A673 (cell line): ENCODE measurements around the gene TICRR. TPM values are rescaled to one million over a fixed set of nuclear protein-coding genes. Genes with fewer than 3 reads are reported as not detected.

Source experiments
- BruUV-seq: library from RNA; stranded (reverse); fragments of 400-500 nt; replicated peaks from 2 replicates; lab custom pipeline; 2021; lab: Mats Ljungman, UMichigan
- CTCF ChIA-PET: fragments of 300-600 bp; sonication (Branson Sonifier 250); formaldehyde crosslinking; loops from one replicate; lab custom pipeline; 2022; ENCODE audit warnings: antibody characterized with exemption; lab: Charles Lee
- POLR2A ChIA-PET: fragments of 300-600 bp; sonication (Branson Sonifier 250); formaldehyde crosslinking; loops from one replicate; lab custom pipeline; 2022; ENCODE audit warnings: antibody characterized with exemption; ENCODE audit not compliant: low non-redundant PET; lab: Charles Lee
- DNase-seq: peaks from one replicate; pipeline ENCODE4 v3.0.0-alpha.2; 2015; ENCODE audit warnings: low spot score
- H3K27ac ChIP-seq: fragments of 200-600 bp; sonication (generic); 2 replicates; pipeline ENCODE4 v1.5.1; 2016; ENCODE audit warnings: mixed run types, low read depth, mild to moderate bottlenecking, mixed read lengths, antibody characterized with exemption, low read length; ENCODE audit not compliant: poor library complexity, severe bottlenecking
- H3K27me3 ChIP-seq: fragments of 200-600 bp; sonication (generic); replicated peaks from 2 replicates; pipeline ENCODE4 v1.6.1; 2017; ENCODE audit warnings: mixed run types, low read depth, mild to moderate bottlenecking, mixed read lengths, antibody characterized with exemption, low read length; ENCODE audit not compliant: insufficient read depth, poor library complexity
- H3K36me3 ChIP-seq: fragments of 200-600 bp; sonication (generic); 2 replicates; pipeline ENCODE4 v1.6.1; 2016; ENCODE audit warnings: mixed run types, mild to moderate bottlenecking, mixed read lengths, antibody characterized with exemption, low read length; ENCODE audit not compliant: insufficient read depth, poor library complexity, severe bottlenecking
- H3K4me1 ChIP-seq: fragments of 200-600 bp; sonication (generic); 2 replicates; pipeline ENCODE4 v1.6.1; 2017; ENCODE audit warnings: mixed run types, mild to moderate bottlenecking, mixed read lengths, antibody characterized with exemption, low read length; ENCODE audit not compliant: insufficient read depth, poor library complexity, severe bottlenecking
- H3K4me3 ChIP-seq: fragments of 200-600 bp; sonication (generic); 2 replicates; pipeline ENCODE4 v1.5.1; 2016; ENCODE audit warnings: low read depth, mixed run types, mild to moderate bottlenecking, mixed read lengths, low read length; ENCODE audit not compliant: poor library complexity, severe bottlenecking
- H3K9me3 ChIP-seq: fragments of 200-600 bp; sonication (generic); 2 replicates; pipeline ENCODE4 v1.6.1; 2016; ENCODE audit warnings: mixed run types, low read depth, mild to moderate bottlenecking, mixed read lengths, antibody characterized with exemption, low read length; ENCODE audit not compliant: poor library complexity, severe bottlenecking
- CTCF ChIP-seq: fragments of 300-800, 200-600 bp; sonication (generic); conservative IDR thresholded peaks from 2 replicates; pipeline ENCODE4 v1.5.1; 2017; ENCODE audit warnings: low read depth, mild to moderate bottlenecking, antibody characterized with exemption, low read length, moderate library complexity, mixed read lengths
- EZH2 ChIP-seq: fragments of 200-600 bp; sonication (generic); IDR thresholded peaks from 2 replicates; pipeline ENCODE4 v1.6.1; 2017; ENCODE audit warnings: borderline replicate concordance, low read depth, mild to moderate bottlenecking, mixed read lengths, antibody characterized with exemption, low read length; ENCODE audit not compliant: poor library complexity, severe bottlenecking
- intact Hi-C: fragments of 100-400 bp; cut with micrococcal nuclease; formaldehyde crosslinking; loops from one replicate; pipeline ENCODE4 v1.10.0; 2022; ENCODE audit not compliant: unreplicated experiment
- total RNA-seq: library from RNA; stranded (reverse); gene quantifications from 2 replicates; pipeline ENCODE4 v1.2.3, GENCODE V29; 2021

The TICRR gene
- total RNA-seq, 1 experiment from 2014 or later: 56.5 TPM

- CTCF ChIA-PET: no interaction called here
- TF ChIP-seq EZH2: no peak
- no peak for TF ChIP-seq CTCF
- H3K36me3 ChIP-seq: peaks cover 97% of the 10 kb centered on the region
- H3K27ac ChIP-seq: no peak overlapping the region
- H3K27me3 ChIP-seq: no peaks in the 10 kb centered on the region
- POLR2A ChIA-PET: no interaction called here
- peaks cover 9% of the 10 kb centered on the region for H3K9me3 ChIP-seq
- no peaks in the 10 kb centered on the region for H3K4me1 ChIP-seq
- intact Hi-C loops: no loop called here
- no TSS peak for BruUV-seq
- no peak overlapping the region for H3K4me3 ChIP-seq
- no peak for DNase-seq
Observed at GRCh38 chr15:89628806-89629715, 53.8 kb downstream of the TICRR start.

- H3K9me3 ChIP-seq: peaks cover 9% of the 10 kb centered on the region
- TF ChIP-seq CTCF (no peak), EZH2 (no peak)
- DNase-seq: no peak
- intact Hi-C loops: no loop called here
- H3K27me3 ChIP-seq: no peaks in the 10 kb centered on the region
- H3K4me1 ChIP-seq: no peaks in the 10 kb centered on the region
- peaks cover 89% of the 10 kb centered on the region for H3K36me3 ChIP-seq
- ChIA-PET CTCF (no interaction called here), POLR2A (no interaction called here)
- no TSS peak for BruUV-seq
- H3K4me3 ChIP-seq: no peak overlapping the region
- H3K27ac ChIP-seq: no peak overlapping the region
Observed at GRCh38 chr15:89629829-89630228, 54.6 kb downstream of the TICRR start.

- CTCF ChIA-PET: no interaction called here
- no peak for TF ChIP-seq EZH2
- no peak for TF ChIP-seq CTCF
- Histone ChIP-seq H3K4me1 (no peaks in the 10 kb centered on the region), H3K36me3 (peaks cover 85% of the 10 kb centered on the region), H3K27ac (no peak overlapping the region), H3K27me3 (no peaks in the 10 kb centered on the region), H3K4me3 (no peak overlapping the region), H3K9me3 (peaks cover 9% of the 10 kb centered on the region)
- POLR2A ChIA-PET: no interaction called here
- intact Hi-C loops: no loop called here
- DNase-seq: no peak
- BruUV-seq: no TSS peak
Observed at GRCh38 chr15:89630260-89630659, 55.0 kb downstream of the TICRR start.
